Left renal pelvis (tissue), 4 donors: ENCODE measurements around the gene RPF1. TPM values are rescaled to one million over a fixed set of nuclear protein-coding genes. Genes with fewer than 3 reads are reported as not detected.
"Not testable (repeated sequence)": the region's sequence is repeated elsewhere in the genome, so short reads cannot be mapped to it uniquely, and the experiment has no call there.

Experiments used
- DNase-seq, 4 donors: peaks; one replicate each; pipeline ENCODE4 v3.0.0-alpha.2; 2013; ENCODE audit warnings: low read depth in 4 of 4, low spot score in 3 of 4
- polyA plus RNA-seq, 4 donors: library from polyadenylated mRNA; unstranded; fragments of 120-200 nt; gene quantifications; one replicate each; pipeline ENCODE4 v1.2.1, GENCODE V29; 2013; ENCODE audit not compliant: insufficient read length in 4 of 4

The RPF1 gene, protein sequence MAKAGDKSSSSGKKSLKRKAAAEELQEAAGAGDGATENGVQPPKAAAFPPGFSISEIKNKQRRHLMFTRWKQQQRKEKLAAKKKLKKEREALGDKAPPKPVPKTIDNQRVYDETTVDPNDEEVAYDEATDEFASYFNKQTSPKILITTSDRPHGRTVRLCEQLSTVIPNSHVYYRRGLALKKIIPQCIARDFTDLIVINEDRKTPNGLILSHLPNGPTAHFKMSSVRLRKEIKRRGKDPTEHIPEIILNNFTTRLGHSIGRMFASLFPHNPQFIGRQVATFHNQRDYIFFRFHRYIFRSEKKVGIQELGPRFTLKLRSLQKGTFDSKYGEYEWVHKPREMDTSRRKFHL
- polyA plus RNA-seq: 10 to 100 TPM; 35.2 to 55.9 (median 45.5) TPM

- DNase-seq: peak; percentile 73 to 79 (median 74)
These were observed at the start of gene RPF1 for GRCh38 chr1:84478876-84479868. Gene RPF1 (plus strand): TSS chr1:84479266. CDS start chr1:84479282, 16 bp downstream.

DNA sequence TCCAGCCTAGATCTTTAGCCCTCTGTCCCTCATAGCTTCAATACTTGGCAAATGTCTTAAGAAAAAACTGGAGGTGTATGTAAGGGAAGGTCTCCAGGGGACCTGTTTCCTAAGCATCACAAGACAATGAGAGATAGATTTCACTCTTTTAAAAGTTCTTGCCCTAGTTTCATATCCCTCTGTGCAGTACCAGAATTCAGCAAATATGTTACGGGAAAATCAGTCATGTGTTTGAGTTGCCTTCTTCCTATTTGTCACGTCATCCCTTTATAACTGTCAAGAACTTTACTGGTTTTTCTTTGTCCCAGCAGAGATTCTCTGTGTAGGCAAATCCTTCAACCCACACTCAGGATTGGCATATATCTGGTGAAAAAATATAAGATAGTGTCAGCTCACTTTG, 48.5 kb upstream of the RPF1 start:
- DNase-seq: no peak

DNA sequence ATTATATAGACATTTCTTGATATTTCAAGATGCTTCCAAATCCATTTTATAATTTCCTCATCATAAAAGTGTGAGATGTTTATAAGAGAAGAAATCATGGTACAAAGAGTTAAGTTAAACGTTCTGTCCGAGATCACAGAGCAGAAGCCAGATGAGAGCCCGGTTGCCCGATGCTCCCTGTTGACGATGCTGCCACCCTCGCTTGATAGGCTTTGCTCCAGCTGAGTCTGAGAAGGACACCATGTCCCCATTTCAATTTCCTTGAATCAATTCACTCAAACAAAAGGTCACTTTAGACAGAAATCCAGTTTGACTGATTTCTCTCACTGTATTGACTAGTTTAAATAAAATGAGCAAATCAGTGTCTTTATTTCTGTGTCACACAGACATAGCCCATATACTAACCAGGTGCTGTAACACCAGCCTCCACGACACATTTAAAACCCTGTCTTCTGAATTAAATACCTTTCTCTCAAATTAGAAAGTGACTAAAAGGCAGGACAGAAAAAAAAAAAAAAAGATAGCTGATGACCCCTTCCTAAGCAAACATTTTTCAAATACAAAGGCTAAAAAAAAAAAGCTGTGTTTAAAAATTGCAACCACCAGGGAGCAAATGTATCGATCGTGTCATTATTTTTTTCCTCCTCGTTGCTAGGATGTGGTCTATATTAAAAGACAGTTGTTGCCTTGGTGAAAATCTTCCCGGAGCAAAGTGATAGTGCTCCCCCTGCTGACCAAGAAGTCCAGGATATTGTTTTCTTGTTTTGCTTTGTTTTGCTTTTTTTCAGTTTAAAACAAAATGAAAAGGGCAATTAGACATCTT, 45.6 kb upstream of the RPF1 start:
- peak; percentile 43 to 63 (median 55) for DNase-seq

GRCh38 chr1:84434081-84434769, 44.8 kb upstream of the RPF1 start:
- DNase-seq: no peak

GRCh38 chr1:84434801-84435549, 44.1 kb upstream of the RPF1 start:
- DNase-seq: no peak

DNA sequence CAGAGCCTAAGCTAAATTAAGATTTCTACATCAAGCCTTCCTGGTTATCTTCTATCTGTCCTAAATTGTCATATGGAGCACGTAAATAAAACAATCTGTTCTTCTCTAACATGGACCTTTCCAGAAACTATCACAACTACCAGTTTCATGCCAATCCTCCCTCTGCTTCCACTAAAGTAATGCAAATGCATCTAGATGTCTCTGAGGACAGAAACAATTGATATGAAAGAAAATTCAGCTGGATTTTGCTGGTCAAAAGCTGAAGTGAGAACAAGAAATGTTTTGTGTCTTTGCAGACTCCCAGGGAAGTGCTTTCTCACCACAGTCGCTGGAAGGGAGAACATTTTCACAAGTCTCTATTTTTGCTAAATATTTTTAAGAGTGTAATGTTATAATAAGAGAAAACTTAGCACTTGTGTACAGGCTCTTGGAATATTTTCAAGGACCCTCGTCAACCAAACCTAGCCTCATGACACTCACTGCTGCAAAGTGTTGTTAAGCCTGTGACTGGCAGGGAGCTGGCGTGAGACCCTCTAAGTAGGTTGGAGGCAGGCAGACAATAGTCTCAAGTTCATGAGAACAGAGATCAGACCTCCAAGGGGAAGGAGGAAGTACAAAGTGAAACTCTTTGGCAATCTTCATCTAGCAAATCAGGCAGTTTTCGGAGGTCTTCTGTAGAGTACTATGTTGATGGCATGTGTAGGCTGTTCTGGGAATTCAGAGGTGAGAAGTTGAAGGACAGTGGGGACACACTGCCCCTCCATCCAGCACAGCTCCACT, 42.0 kb upstream of the RPF1 start:
- no peak for DNase-seq

GRCh38 chr1:84442256-84442655, 36.8 kb upstream of the RPF1 start:
- peak in 2 of 4 donors; percentile 14 to 19 for DNase-seq

- DNase-seq: not testable (repeated sequence)
These were observed 36.1 kb upstream of the RPF1 start for GRCh38 chr1:84442747-84443646.

DNA sequence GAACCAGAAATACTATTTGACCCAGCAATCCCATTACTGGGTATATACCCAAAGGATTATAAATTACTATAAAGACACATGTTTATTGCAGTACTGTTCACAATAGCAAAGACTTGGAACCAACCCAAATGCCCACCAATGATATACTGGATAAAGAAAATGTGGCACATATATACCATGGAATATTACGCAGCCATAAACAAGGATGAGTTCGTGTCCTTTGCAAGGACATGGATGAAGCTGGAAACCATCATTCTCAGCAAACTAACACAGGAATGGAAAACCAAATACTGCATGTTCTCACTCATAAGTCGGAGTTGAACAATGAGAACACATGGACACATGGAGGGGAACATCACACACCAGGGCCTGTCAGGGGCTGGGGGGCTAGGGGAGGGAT, 30.4 kb upstream of the RPF1 start:
- not testable (repeated sequence) for DNase-seq

DNA sequence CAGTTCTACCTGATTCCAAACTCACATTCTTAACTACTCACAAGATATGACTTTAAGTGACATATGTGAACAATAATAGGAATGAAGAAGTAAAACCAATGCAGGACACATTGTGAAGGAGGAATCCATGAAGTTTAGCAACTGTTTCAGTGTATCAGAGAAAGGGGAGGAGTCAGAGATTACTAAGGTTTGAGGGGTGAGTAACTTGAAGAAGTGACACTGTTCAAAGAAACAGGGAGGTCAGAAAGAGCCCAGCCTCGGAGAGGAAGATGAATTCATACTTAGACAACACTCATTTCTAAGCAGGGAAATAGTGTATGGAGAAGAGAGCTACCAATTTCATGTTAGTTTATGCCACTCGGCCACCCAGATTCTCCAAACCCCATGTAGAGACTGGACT, 28.2 kb upstream of the RPF1 start:
- DNase-seq: no peak

- DNase-seq: no peak
These were observed 26.6 kb upstream of the RPF1 start for GRCh38 chr1:84452436-84452835.

GRCh38 chr1:84462118-84462517, 16.9 kb upstream of the RPF1 start:
- no peak for DNase-seq

GRCh38 chr1:84467298-84467697, 11.8 kb upstream of the RPF1 start:
- DNase-seq: no peak

DNA sequence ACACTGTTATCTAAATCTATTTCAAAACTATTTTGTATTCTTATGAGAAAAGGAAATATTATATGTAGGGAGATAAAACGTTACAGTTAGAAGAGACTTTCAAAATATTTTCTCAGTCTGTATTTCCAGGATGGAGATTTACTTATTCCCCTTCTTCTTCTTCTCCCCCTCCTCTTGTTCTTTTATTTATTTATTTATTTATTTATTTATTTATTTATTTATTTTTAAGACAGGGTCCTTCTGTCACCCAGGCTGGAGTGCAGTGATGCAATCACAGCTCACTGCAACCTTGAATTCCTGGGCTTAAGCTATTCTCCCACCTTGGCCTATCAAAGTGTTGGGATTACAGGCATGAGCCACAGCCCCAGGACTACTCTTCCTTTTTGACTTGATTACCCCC, 2.8 kb upstream of the RPF1 start:
- DNase-seq: no peak

GRCh38 chr1:84479998-84480397, 932 bp downstream of the RPF1 start:
- DNase-seq: no peak

GRCh38 chr1:84480650-84481049, 1.6 kb downstream of the RPF1 start:
- no peak for DNase-seq

DNA sequence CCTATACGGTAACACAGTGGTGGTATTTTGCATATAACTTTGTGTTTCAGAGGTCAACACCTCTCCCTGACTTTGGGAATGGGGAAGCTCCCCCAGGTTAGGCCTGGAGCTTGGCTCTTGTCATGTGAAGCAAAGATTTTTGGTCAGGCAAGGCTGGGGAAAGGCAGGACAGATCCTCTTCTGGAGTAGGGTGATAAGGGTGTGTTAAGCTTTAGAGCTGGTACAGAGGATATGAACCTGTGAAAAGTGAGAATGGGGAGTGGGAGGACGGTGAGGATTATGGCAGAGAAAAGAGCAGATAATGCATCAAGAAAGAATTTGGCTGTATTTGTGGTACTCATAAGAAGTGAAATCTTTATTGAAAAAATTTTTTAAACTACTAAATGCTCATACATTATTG, 2.3 kb downstream of the RPF1 start:
- no peak for DNase-seq

DNA sequence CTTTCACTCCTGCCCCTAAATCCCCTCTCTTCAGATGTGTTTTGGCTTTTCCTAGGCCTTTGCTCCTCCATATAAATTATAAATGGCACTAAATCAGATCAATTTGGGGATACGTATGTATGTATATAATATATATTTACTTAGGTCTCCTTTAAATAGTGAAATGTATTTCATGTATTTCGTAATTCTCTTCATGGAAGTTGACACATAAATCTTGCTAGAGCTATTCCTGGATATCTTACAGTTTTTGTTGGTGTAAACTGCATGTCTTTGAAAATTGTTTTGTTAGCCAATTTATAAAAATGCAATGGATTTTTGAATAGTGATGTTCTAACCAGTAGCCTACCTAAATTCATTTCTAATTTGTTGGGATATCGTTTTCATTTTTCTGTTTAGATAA, 9.0 kb downstream of the RPF1 start:
- DNase-seq: no peak
